NOMO-1 treated with DMSO at 0.1 percent for 48 hours (cell line): Measurements from ENCODE around the gene DHRS4.
A peak's percentile ranks its signal among the peaks of the same experiment; 100 is the strongest.
"Not testable (repeated sequence)": the region's sequence is repeated elsewhere in the genome, so short reads cannot be mapped to it uniquely, and the experiment has no call there.

ENCODE experiments used
- DNase-seq: peaks from one replicate; lab custom pipeline; 2025; ENCODE audit not compliant: unreplicated experiment; lab: John Stamatoyannopoulos, UW

DHRS4 gene

GRCh38 chr14:23981951-23982813 lies 28.6 kb downstream of the DHRS4 start:
- not testable (repeated sequence) for DNase-seq

GRCh38 chr14:23984891-23985602 lies 31.5 kb downstream of the DHRS4 start:
- no peak for DNase-seq

- not testable (repeated sequence) for DNase-seq
These were observed 34.6 kb downstream of the DHRS4 start for GRCh38 chr14:23988223-23988606.

GRCh38 chr14:23988607-23989363 lies 35.2 kb downstream of the DHRS4 start, which contains the start of gene DHRS4L2:
Gene DHRS4L2 (plus strand): TSS chr14:23988929. CDS start chr14:23988948, 19 bp downstream.
- DNase-seq = peak; percentile 81

GRCh38 chr14:23989734-23990445 lies 36.3 kb downstream of the DHRS4 start:
- not testable (repeated sequence) for DNase-seq

- not testable (repeated sequence) for DNase-seq
These were observed 37.4 kb downstream of the DHRS4 start for GRCh38 chr14:23990961-23991360.

GRCh38 chr14:23993042-23993441 lies 39.5 kb downstream of the DHRS4 start:
- not testable (repeated sequence) for DNase-seq

- not testable (repeated sequence) for DNase-seq
These were observed 42.4 kb downstream of the DHRS4 start for GRCh38 chr14:23996009-23996408.

GRCh38 chr14:23996825-23997224 lies 43.3 kb downstream of the DHRS4 start:
- not testable (repeated sequence) for DNase-seq

GRCh38 chr14:23999640-24000039 lies 46.1 kb downstream of the DHRS4 start:
- DNase-seq = not testable (repeated sequence)

GRCh38 chr14:24001078-24001477 lies 47.5 kb downstream of the DHRS4 start:
- not testable (repeated sequence) for DNase-seq

- peak; percentile 51 for DNase-seq
These were observed 48.1 kb downstream of the DHRS4 start for GRCh38 chr14:24001679-24002078.

GRCh38 chr14:24006471-24006816 lies 52.9 kb downstream of the DHRS4 start:
- DNase-seq = not testable (repeated sequence)

- not testable (repeated sequence) for DNase-seq
These were observed 53.5 kb downstream of the DHRS4 start for GRCh38 chr14:24006817-24007652.

GRCh38 chr14:24011051-24011450 lies 57.5 kb downstream of the DHRS4 start:
- no peak for DNase-seq

- DNase-seq = not testable (repeated sequence)
These were observed 59.2 kb downstream of the DHRS4 start for GRCh38 chr14:24012726-24013273.

GRCh38 chr14:24013654-24014514 lies 60.3 kb downstream of the DHRS4 start:
- DNase-seq = peak; percentile 63

GRCh38 chr14:24015745-24016144 lies 62.2 kb downstream of the DHRS4 start:
- DNase-seq = not testable (repeated sequence)
